Measurements from ENCODE around the gene ZNF592.
A peak's percentile ranks its signal among the peaks of the same experiment; 100 is the strongest.
"Not testable (repeated sequence)": the region's sequence is repeated elsewhere in the genome, so short reads cannot be mapped to it uniquely, and the experiment has no call there.

The ZNF592 gene

GRCh38 chr15:84721371-84721770 lies 27.0 kb upstream of the ZNF592 start:
- Histone ChIP-seq H3K4me1 (ENCODE audit: control insufficient read depth in 2 of 2, insufficient read depth in 2 of 2, low read length in 2 of 2) (peaks cover 0 to 12% of the 10 kb centered on the region in 2 donors), H3K27ac (ENCODE audit: low read depth in 2 of 2, low read length in 2 of 2) (no peak overlapping the region), H3K9ac (ENCODE audit: low read depth in 1 of 2, low read length in 2 of 2) (no peak overlapping the region), H3K9me3 (ENCODE audit: control insufficient read depth in 2 of 2, low read length in 2 of 2) (no peaks in the 10 kb centered on the region), H3K27me3 (ENCODE audit: control insufficient read depth in 2 of 2, insufficient read depth in 2 of 2, low read length in 2 of 2) (no peaks in the 10 kb centered on the region), H3K4me3 (ENCODE audit: low read length in 2 of 2) (no peak overlapping the region), H3K36me3 (ENCODE audit: control insufficient read depth in 2 of 2, insufficient read depth in 2 of 2, low read length in 2 of 2) (no peaks in the 10 kb centered on the region)

GRCh38 chr15:84722628-84723027 lies 25.8 kb upstream of the ZNF592 start:
- H3K27ac ChIP-seq (ENCODE audit: low read depth in 2 of 2, low read length in 2 of 2) = no peak overlapping the region
- H3K4me1 ChIP-seq (ENCODE audit: control insufficient read depth in 2 of 2, insufficient read depth in 2 of 2, low read length in 2 of 2) = peaks cover 0 to 5% of the 10 kb centered on the region in 2 donors
- no peak overlapping the region for H3K9ac ChIP-seq (ENCODE audit: low read depth in 1 of 2, low read length in 2 of 2)

GRCh38 chr15:84725001-84725491 lies 23.3 kb upstream of the ZNF592 start:
- Histone ChIP-seq H3K9ac (ENCODE audit: low read depth in 1 of 2, low read length in 2 of 2) (no peak overlapping the region), H3K9me3 (ENCODE audit: control insufficient read depth in 2 of 2, low read length in 2 of 2) (no peaks in the 10 kb centered on the region), H3K36me3 (ENCODE audit: control insufficient read depth in 2 of 2, insufficient read depth in 2 of 2, low read length in 2 of 2) (no peaks in the 10 kb centered on the region), H3K27me3 (ENCODE audit: control insufficient read depth in 2 of 2, insufficient read depth in 2 of 2, low read length in 2 of 2) (no peaks in the 10 kb centered on the region), H3K4me1 (ENCODE audit: control insufficient read depth in 2 of 2, insufficient read depth in 2 of 2, low read length in 2 of 2) (peaks cover 0 to 5% of the 10 kb centered on the region in 2 donors), H3K27ac (ENCODE audit: low read depth in 2 of 2, low read length in 2 of 2) (no peak overlapping the region), H3K4me3 (ENCODE audit: low read length in 2 of 2) (no peak overlapping the region)

More at GRCh38 chr15:84722628-84723027, 25.8 kb upstream of the ZNF592 start:
- Histone ChIP-seq H3K9me3 (ENCODE audit: control insufficient read depth in 2 of 2, low read length in 2 of 2) (no peaks in the 10 kb centered on the region), H3K27me3 (ENCODE audit: control insufficient read depth in 2 of 2, insufficient read depth in 2 of 2, low read length in 2 of 2) (no peaks in the 10 kb centered on the region), H3K36me3 (ENCODE audit: control insufficient read depth in 2 of 2, insufficient read depth in 2 of 2, low read length in 2 of 2) (no peaks in the 10 kb centered on the region), H3K4me3 (ENCODE audit: low read length in 2 of 2) (no peak overlapping the region)

- no peak overlapping the region for H3K9ac ChIP-seq (ENCODE audit: low read depth in 1 of 2, low read length in 2 of 2)
- no peak overlapping the region for H3K27ac ChIP-seq (ENCODE audit: low read depth in 2 of 2, low read length in 2 of 2)
- H3K4me3 ChIP-seq (ENCODE audit: low read length in 2 of 2) = no peak overlapping the region
- no peaks in the 10 kb centered on the region for H3K9me3 ChIP-seq (ENCODE audit: control insufficient read depth in 2 of 2, low read length in 2 of 2)
- peaks cover 0 to 5% of the 10 kb centered on the region in 2 donors for H3K4me1 ChIP-seq (ENCODE audit: control insufficient read depth in 2 of 2, insufficient read depth in 2 of 2, low read length in 2 of 2)
- H3K36me3 ChIP-seq (ENCODE audit: control insufficient read depth in 2 of 2, insufficient read depth in 2 of 2, low read length in 2 of 2) = no peaks in the 10 kb centered on the region
- H3K27me3 ChIP-seq (ENCODE audit: control insufficient read depth in 2 of 2, insufficient read depth in 2 of 2, low read length in 2 of 2) = no peaks in the 10 kb centered on the region
Measured at GRCh38 chr15:84727429-84727828, 21.0 kb upstream of the ZNF592 start.

GRCh38 chr15:84731774-84732173 lies 16.6 kb upstream of the ZNF592 start:
- Histone ChIP-seq H3K36me3 (ENCODE audit: control insufficient read depth in 2 of 2, insufficient read depth in 2 of 2, low read length in 2 of 2) (no peaks in the 10 kb centered on the region), H3K9ac (ENCODE audit: low read depth in 1 of 2, low read length in 2 of 2) (no peak overlapping the region), H3K9me3 (ENCODE audit: control insufficient read depth in 2 of 2, low read length in 2 of 2) (no peaks in the 10 kb centered on the region), H3K27me3 (ENCODE audit: control insufficient read depth in 2 of 2, insufficient read depth in 2 of 2, low read length in 2 of 2) (no peaks in the 10 kb centered on the region), H3K4me1 (ENCODE audit: control insufficient read depth in 2 of 2, insufficient read depth in 2 of 2, low read length in 2 of 2) (peaks cover 15 to 20% of the 10 kb centered on the region in 2 donors), H3K27ac (ENCODE audit: low read depth in 2 of 2, low read length in 2 of 2) (no peak overlapping the region), H3K4me3 (ENCODE audit: low read length in 2 of 2) (no peak overlapping the region)

GRCh38 chr15:84734794-84735479 lies 13.5 kb upstream of the ZNF592 start:
- no peaks in the 10 kb centered on the region for H3K27me3 ChIP-seq (ENCODE audit: control insufficient read depth in 2 of 2, insufficient read depth in 2 of 2, low read length in 2 of 2)
- H3K36me3 ChIP-seq (ENCODE audit: control insufficient read depth in 2 of 2, insufficient read depth in 2 of 2, low read length in 2 of 2) = no peaks in the 10 kb centered on the region
- H3K4me1 ChIP-seq (ENCODE audit: control insufficient read depth in 2 of 2, insufficient read depth in 2 of 2, low read length in 2 of 2) = peaks cover 15 to 20% of the 10 kb centered on the region in 2 donors
- H3K27ac ChIP-seq (ENCODE audit: low read depth in 2 of 2, low read length in 2 of 2) = peak overlapping the region; percentile 87 to 93
- H3K4me3 ChIP-seq (ENCODE audit: low read length in 2 of 2) = peak overlapping the region; percentile 60 to 72
- no peaks in the 10 kb centered on the region for H3K9me3 ChIP-seq (ENCODE audit: control insufficient read depth in 2 of 2, low read length in 2 of 2)
- peak overlapping the region; percentile 63 to 72 for H3K9ac ChIP-seq (ENCODE audit: low read depth in 1 of 2, low read length in 2 of 2)

GRCh38 chr15:84735480-84736061 lies 12.8 kb upstream of the ZNF592 start:
- H3K27me3 ChIP-seq (ENCODE audit: control insufficient read depth in 2 of 2, insufficient read depth in 2 of 2, low read length in 2 of 2); H3K36me3 ChIP-seq (ENCODE audit: control insufficient read depth in 2 of 2, insufficient read depth in 2 of 2, low read length in 2 of 2); H3K9me3 ChIP-seq (ENCODE audit: control insufficient read depth in 2 of 2, low read length in 2 of 2): not testable (repeated sequence)
- Histone ChIP-seq H3K4me1 (ENCODE audit: control insufficient read depth in 2 of 2, insufficient read depth in 2 of 2, low read length in 2 of 2) (peaks cover 18 to 23% of the 10 kb centered on the region in 2 donors), H3K9ac (ENCODE audit: low read depth in 1 of 2, low read length in 2 of 2) (peak overlapping the region; percentile 63 to 72), H3K4me3 (ENCODE audit: low read length in 2 of 2) (peak overlapping the region; percentile 60 to 72), H3K27ac (ENCODE audit: low read depth in 2 of 2, low read length in 2 of 2) (peak overlapping the region; percentile 87 to 93)

GRCh38 chr15:84736375-84736774 lies 12.0 kb upstream of the ZNF592 start:
- Histone ChIP-seq H3K4me1 (ENCODE audit: control insufficient read depth in 2 of 2, insufficient read depth in 2 of 2, low read length in 2 of 2) (peaks cover 19 to 27% of the 10 kb centered on the region in 2 donors), H3K36me3 (ENCODE audit: control insufficient read depth in 2 of 2, insufficient read depth in 2 of 2, low read length in 2 of 2) (no peaks in the 10 kb centered on the region), H3K9me3 (ENCODE audit: control insufficient read depth in 2 of 2, low read length in 2 of 2) (no peaks in the 10 kb centered on the region), H3K4me3 (ENCODE audit: low read length in 2 of 2) (no peak overlapping the region), H3K27me3 (ENCODE audit: control insufficient read depth in 2 of 2, insufficient read depth in 2 of 2, low read length in 2 of 2) (no peaks in the 10 kb centered on the region), H3K27ac (ENCODE audit: low read depth in 2 of 2, low read length in 2 of 2) (peak overlapping the region in 1 of 2 donors; percentile 93), H3K9ac (ENCODE audit: low read depth in 1 of 2, low read length in 2 of 2) (no peak overlapping the region)

- H3K36me3 ChIP-seq (ENCODE audit: control insufficient read depth in 2 of 2, insufficient read depth in 2 of 2, low read length in 2 of 2) = no peaks in the 10 kb centered on the region
- no peaks in the 10 kb centered on the region for H3K27me3 ChIP-seq (ENCODE audit: control insufficient read depth in 2 of 2, insufficient read depth in 2 of 2, low read length in 2 of 2)
- H3K9me3 ChIP-seq (ENCODE audit: control insufficient read depth in 2 of 2, low read length in 2 of 2) = no peaks in the 10 kb centered on the region
- no peak overlapping the region for H3K4me3 ChIP-seq (ENCODE audit: low read length in 2 of 2)
- H3K9ac ChIP-seq (ENCODE audit: low read depth in 1 of 2, low read length in 2 of 2) = no peak overlapping the region
- H3K4me1 ChIP-seq (ENCODE audit: control insufficient read depth in 2 of 2, insufficient read depth in 2 of 2, low read length in 2 of 2) = peaks cover 19 to 27% of the 10 kb centered on the region in 2 donors
- H3K27ac ChIP-seq (ENCODE audit: low read depth in 2 of 2, low read length in 2 of 2) = no peak overlapping the region
Measured at GRCh38 chr15:84737005-84737404, 11.4 kb upstream of the ZNF592 start.

GRCh38 chr15:84740691-84741090 lies 7.7 kb upstream of the ZNF592 start:
- H3K4me1 ChIP-seq (ENCODE audit: control insufficient read depth in 2 of 2, insufficient read depth in 2 of 2, low read length in 2 of 2) = peaks cover 4 to 7% of the 10 kb centered on the region in 2 donors
- no peaks in the 10 kb centered on the region for H3K27me3 ChIP-seq (ENCODE audit: control insufficient read depth in 2 of 2, insufficient read depth in 2 of 2, low read length in 2 of 2)
- no peaks in the 10 kb centered on the region for H3K36me3 ChIP-seq (ENCODE audit: control insufficient read depth in 2 of 2, insufficient read depth in 2 of 2, low read length in 2 of 2)
- H3K27ac ChIP-seq (ENCODE audit: low read depth in 2 of 2, low read length in 2 of 2) = peak overlapping the region; percentile 66 to 74
- peak overlapping the region; percentile 10 to 23 for H3K9ac ChIP-seq (ENCODE audit: low read depth in 1 of 2, low read length in 2 of 2)
- H3K4me3 ChIP-seq (ENCODE audit: low read length in 2 of 2) = no peak overlapping the region
- no peaks in the 10 kb centered on the region for H3K9me3 ChIP-seq (ENCODE audit: control insufficient read depth in 2 of 2, low read length in 2 of 2)
